Measurements from ENCODE around the gene ADGRF4. TPM values are rescaled to one million over a fixed set of nuclear protein-coding genes. Genes with fewer than 3 reads are reported as not detected.
"Not testable (repeated sequence)": the region's sequence is repeated elsewhere in the genome, so short reads cannot be mapped to it uniquely, and the experiment has no call there.

Gene ADGRF4
- total RNA-seq, 3 donors from 2014 or later (not counting 1 experiment from before 2014, with no cell fraction given): not detected

DNA sequence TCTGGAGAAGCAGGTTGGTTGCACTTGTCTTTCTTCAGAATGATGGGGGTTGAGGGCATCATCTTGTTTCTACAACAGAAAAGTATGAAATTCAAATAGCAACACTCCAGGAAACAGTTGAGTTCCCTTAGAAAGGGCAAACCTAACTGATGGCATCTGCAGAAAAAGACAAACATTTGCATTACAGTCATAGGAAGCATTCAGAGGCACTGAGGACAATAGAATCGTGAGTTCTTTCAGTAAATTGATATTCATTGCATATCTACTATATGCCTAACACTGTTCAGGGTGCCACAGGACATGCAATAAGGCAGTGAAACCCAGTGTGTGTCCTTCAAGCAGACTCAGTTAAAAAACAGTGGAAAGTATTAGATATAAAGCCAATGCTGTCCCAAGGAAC, 42.3 kb downstream of the ADGRF4 start:
- Histone ChIP-seq H3K4me1 (ENCODE audit: control insufficient read depth, insufficient read depth, low read length) (no peaks in the 10 kb centered on the region), H3K9me3 (ENCODE audit: control insufficient read depth, insufficient read depth, low read length) (no peaks in the 10 kb centered on the region), H3K27me3 (ENCODE audit: control insufficient read depth, insufficient read depth, low read length) (no peaks in the 10 kb centered on the region), H3K27ac (ENCODE audit: low read length) (no peak overlapping the region), H3K36me3 (ENCODE audit: control insufficient read depth, insufficient read depth, low read length) (no peaks in the 10 kb centered on the region), H3K4me3 (ENCODE audit: low read length) (no peak overlapping the region)
- Mint-ChIP-seq H3K36me3 (no peaks in the 10 kb centered on the region), H3K27me3 (ENCODE audit: low read depth in 2 of 2) (peaks cover 0 to 3% of the 10 kb centered on the region in 2 donors), H3K27ac (no peak overlapping the region), H3K4me3 (no peak overlapping the region), H3K4me1 (no peaks in the 10 kb centered on the region), H3K9me3 (no peaks in the 10 kb centered on the region)
- intact Hi-C loops (cut with micrococcal nuclease): no loop called here
- ATAC-seq (no peak), DNase-seq (no peak)
- 92% methylated on average over 1 of the region's 1 CpG for WGBS (ENCODE audit: insufficient coverage)
- TF ChIP-seq CTCF (IDR thresholded peaks at IDR 0.05): no peak

- no peaks in the 10 kb centered on the region for H3K9me3 Mint-ChIP-seq
- no peak for TF ChIP-seq CTCF (IDR thresholded peaks at IDR 0.05)
- no peaks in the 10 kb centered on the region for H3K4me1 ChIP-seq (ENCODE audit: control insufficient read depth, insufficient read depth, low read length)
- H3K27me3 ChIP-seq (ENCODE audit: control insufficient read depth, insufficient read depth, low read length): no peaks in the 10 kb centered on the region
- no peak overlapping the region for H3K27ac ChIP-seq (ENCODE audit: low read length)
- no peak overlapping the region for H3K4me3 Mint-ChIP-seq
- no peak for ATAC-seq
- no peak for DNase-seq
- no peak overlapping the region for H3K4me3 ChIP-seq (ENCODE audit: low read length)
- H3K27ac Mint-ChIP-seq: no peak overlapping the region
- H3K27me3 Mint-ChIP-seq (ENCODE audit: low read depth in 2 of 2): no peaks in the 10 kb centered on the region
- H3K9me3 ChIP-seq (ENCODE audit: control insufficient read depth, insufficient read depth, low read length): no peaks in the 10 kb centered on the region
- H3K4me1 Mint-ChIP-seq: no peaks in the 10 kb centered on the region
- H3K36me3 Mint-ChIP-seq: no peaks in the 10 kb centered on the region
- WGBS (ENCODE audit: insufficient coverage): 86% methylated on average over 2 of the region's 2 CpGs
- intact Hi-C loops (cut with micrococcal nuclease): no loop called here
- H3K36me3 ChIP-seq (ENCODE audit: control insufficient read depth, insufficient read depth, low read length): no peaks in the 10 kb centered on the region
Observed at GRCh38 chr6:47741807-47742206, 43.4 kb downstream of the ADGRF4 start.

DNA sequence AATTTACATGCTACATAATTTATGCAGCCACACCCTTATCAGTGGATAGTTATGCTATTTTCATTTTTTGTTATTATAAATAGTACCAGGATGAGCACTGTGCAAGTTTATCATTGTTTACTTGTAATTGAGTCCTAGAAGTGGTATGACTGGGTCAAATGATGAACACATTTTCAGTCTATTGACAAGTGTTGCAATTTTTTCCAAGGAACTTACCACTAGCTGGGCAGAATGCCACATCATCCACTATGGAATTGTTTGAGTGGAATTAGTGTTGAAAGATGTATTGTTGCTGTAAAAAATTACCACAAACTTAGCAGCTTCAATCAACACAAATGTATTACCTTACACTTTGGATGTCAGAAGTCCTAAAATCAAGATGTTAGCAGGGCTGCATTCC, 45.4 kb downstream of the ADGRF4 start:
- Mint-ChIP-seq H3K27ac (no peak overlapping the region), H3K4me1 (no peaks in the 10 kb centered on the region), H3K36me3 (no peaks in the 10 kb centered on the region), H3K27me3 (ENCODE audit: low read depth in 2 of 2) (no peaks in the 10 kb centered on the region), H3K4me3 (no peak overlapping the region), H3K9me3 (no peaks in the 10 kb centered on the region)
- DNase-seq: no peak
- Histone ChIP-seq H3K9me3 (ENCODE audit: control insufficient read depth, insufficient read depth, low read length) (no peaks in the 10 kb centered on the region), H3K36me3 (ENCODE audit: control insufficient read depth, insufficient read depth, low read length) (no peaks in the 10 kb centered on the region), H3K4me3 (ENCODE audit: low read length) (no peak overlapping the region), H3K27ac (ENCODE audit: low read length) (no peak overlapping the region), H3K4me1 (ENCODE audit: control insufficient read depth, insufficient read depth, low read length) (no peaks in the 10 kb centered on the region), H3K27me3 (ENCODE audit: control insufficient read depth, insufficient read depth, low read length) (no peaks in the 10 kb centered on the region)
- TF ChIP-seq CTCF (IDR thresholded peaks at IDR 0.05): no peak
- no peak for ATAC-seq
- intact Hi-C loops (cut with micrococcal nuclease): no loop called here

GRCh38 chr6:47745269-47745668, 46.9 kb downstream of the ADGRF4 start:
- H3K9me3 Mint-ChIP-seq; H3K4me1 Mint-ChIP-seq; H3K27me3 ChIP-seq (ENCODE audit: control insufficient read depth, insufficient read depth, low read length); H3K4me3 ChIP-seq (ENCODE audit: low read length); H3K9me3 ChIP-seq (ENCODE audit: control insufficient read depth, insufficient read depth, low read length); H3K36me3 Mint-ChIP-seq; H3K4me3 Mint-ChIP-seq; H3K4me1 ChIP-seq (ENCODE audit: control insufficient read depth, insufficient read depth, low read length); H3K36me3 ChIP-seq (ENCODE audit: control insufficient read depth, insufficient read depth, low read length); H3K27ac ChIP-seq (ENCODE audit: low read length); DNase-seq; H3K27ac Mint-ChIP-seq; intact Hi-C loops (cut with micrococcal nuclease); H3K27me3 Mint-ChIP-seq (ENCODE audit: low read depth in 2 of 2); ATAC-seq: not testable (repeated sequence)
- WGBS (ENCODE audit: insufficient coverage): 92% methylated on average over 3 of the region's 3 CpGs

All from natural killer cell (primary cell).